OCI-LY3 (cell line): ENCODE measurements around the gene HYI.

Experiments
- EZH2phosphoT487 ChIP-seq: fragments of 200-600 bp; shearing (Covaris generic); IDR thresholded peaks from 2 replicates; pipeline ENCODE4 v1.6.1; 2018; ENCODE audit warnings: antibody characterized with exemption, mixed run types, low read depth
- TF ChIP-seq, protein P1 (sequence below): fragments of 200-600, 300-600 bp; sonication (generic); IDR thresholded peaks from 2 replicates; pipeline ENCODE4 v1.5.1; 2014; ENCODE audit warnings: antibody characterized with exemption, low read length, low read depth

GRCh38 chr1:43469932-43470331 is 16.2 kb upstream of the HYI start:
- TF ChIP-seq, protein P1, sequence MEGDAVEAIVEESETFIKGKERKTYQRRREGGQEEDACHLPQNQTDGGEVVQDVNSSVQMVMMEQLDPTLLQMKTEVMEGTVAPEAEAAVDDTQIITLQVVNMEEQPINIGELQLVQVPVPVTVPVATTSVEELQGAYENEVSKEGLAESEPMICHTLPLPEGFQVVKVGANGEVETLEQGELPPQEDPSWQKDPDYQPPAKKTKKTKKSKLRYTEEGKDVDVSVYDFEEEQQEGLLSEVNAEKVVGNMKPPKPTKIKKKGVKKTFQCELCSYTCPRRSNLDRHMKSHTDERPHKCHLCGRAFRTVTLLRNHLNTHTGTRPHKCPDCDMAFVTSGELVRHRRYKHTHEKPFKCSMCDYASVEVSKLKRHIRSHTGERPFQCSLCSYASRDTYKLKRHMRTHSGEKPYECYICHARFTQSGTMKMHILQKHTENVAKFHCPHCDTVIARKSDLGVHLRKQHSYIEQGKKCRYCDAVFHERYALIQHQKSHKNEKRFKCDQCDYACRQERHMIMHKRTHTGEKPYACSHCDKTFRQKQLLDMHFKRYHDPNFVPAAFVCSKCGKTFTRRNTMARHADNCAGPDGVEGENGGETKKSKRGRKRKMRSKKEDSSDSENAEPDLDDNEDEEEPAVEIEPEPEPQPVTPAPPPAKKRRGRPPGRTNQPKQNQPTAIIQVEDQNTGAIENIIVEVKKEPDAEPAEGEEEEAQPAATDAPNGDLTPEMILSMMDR: no peak
- no peak for TF ChIP-seq EZH2phosphoT487
